Measurements from ENCODE around the gene SPEM1.

DNA sequence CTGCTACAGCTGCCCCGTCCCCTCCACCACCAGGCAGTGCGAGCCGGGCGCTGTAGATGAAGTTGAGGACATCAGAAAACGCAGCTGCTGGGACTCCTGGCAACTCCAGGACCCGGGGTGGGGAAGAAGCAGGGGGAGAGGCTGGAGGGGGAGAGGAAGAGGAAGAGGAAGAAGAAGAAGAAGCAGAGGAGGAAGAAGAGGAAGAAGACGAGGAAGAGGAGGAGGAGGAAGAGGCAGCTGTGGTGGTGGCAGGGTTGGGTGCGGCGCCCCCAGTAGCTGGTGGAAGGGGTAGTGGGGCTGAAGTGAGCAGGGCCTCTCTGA is 46.2 kb downstream of the SPEM1 start:
- no peak for TF ChIP-seq CTCF (IDR thresholded peaks at IDR 0.05)
- TF ChIP-seq EP300 (IDR thresholded peaks at IDR 0.05): no peak
- no peak for TF ChIP-seq POLR2A (IDR thresholded peaks at IDR 0.05)

All from tibial nerve (tissue), 4 donors.